Measurements from ENCODE around the gene MT3. TPM values are rescaled to one million over a fixed set of nuclear protein-coding genes. Genes with fewer than 3 reads are reported as not detected.

MT3 gene
- total RNA-seq, 1 experiment from 2014 or later, result not detected

DNA sequence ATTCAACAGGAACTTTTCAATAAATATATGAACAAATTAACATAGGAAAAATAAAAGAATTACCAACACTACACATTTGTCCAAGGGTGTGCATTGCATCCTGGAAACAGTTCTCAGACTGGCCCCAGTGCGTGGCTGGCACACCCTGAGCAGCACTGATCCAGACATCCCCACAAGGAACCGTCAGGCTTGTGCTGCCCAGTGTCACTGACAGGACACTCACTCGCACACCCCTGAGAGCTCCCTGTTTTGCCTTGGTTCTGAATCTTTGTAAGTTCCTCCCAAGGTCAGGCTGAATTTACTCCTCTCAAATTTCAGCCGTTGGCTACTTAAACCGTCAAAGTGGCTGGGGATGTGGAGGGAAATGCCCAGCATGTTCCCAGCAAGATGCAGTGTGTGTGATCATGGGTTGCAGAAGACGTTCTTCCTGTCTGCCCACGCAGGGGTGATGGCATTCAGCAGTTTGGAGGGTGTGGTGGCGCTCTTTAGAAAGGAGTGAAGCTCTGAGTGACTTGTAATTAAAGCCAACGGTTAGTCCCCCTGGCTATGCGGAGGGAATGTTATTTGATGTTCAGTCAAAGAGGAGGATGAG, 20.8 kb downstream of the MT3 start:
- DNase-seq (ENCODE audit: low read depth, low spot score), result no peak
- H3K36me3 ChIP-seq (ENCODE audit: control insufficient read depth, insufficient read depth, low read length), result peaks cover 3% of the 10 kb centered on the region; the same call in 1 of the 2 replicates
- TF ChIP-seq POLR2AphosphoS5 (IDR thresholded peaks at IDR 0.05; ENCODE audit: low read depth, low read length), result peak; percentile 53; the same call in 1 of the 2 replicates
- TF ChIP-seq TCF7L2 (IDR thresholded peaks at IDR 0.05; ENCODE audit: low read depth, low read length), result no peak
- TF ChIP-seq SIN3A (IDR thresholded peaks at IDR 0.05; ENCODE audit: borderline replicate concordance, insufficient read depth, low read depth, low read length), result peak; percentile 69; the same call in 1 of the 2 replicates
- TF ChIP-seq, protein P1, sequence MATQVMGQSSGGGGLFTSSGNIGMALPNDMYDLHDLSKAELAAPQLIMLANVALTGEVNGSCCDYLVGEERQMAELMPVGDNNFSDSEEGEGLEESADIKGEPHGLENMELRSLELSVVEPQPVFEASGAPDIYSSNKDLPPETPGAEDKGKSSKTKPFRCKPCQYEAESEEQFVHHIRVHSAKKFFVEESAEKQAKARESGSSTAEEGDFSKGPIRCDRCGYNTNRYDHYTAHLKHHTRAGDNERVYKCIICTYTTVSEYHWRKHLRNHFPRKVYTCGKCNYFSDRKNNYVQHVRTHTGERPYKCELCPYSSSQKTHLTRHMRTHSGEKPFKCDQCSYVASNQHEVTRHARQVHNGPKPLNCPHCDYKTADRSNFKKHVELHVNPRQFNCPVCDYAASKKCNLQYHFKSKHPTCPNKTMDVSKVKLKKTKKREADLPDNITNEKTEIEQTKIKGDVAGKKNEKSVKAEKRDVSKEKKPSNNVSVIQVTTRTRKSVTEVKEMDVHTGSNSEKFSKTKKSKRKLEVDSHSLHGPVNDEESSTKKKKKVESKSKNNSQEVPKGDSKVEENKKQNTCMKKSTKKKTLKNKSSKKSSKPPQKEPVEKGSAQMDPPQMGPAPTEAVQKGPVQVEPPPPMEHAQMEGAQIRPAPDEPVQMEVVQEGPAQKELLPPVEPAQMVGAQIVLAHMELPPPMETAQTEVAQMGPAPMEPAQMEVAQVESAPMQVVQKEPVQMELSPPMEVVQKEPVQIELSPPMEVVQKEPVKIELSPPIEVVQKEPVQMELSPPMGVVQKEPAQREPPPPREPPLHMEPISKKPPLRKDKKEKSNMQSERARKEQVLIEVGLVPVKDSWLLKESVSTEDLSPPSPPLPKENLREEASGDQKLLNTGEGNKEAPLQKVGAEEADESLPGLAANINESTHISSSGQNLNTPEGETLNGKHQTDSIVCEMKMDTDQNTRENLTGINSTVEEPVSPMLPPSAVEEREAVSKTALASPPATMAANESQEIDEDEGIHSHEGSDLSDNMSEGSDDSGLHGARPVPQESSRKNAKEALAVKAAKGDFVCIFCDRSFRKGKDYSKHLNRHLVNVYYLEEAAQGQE (IDR thresholded peaks at IDR 0.05; ENCODE audit: insufficient read depth in 1 of 2, low read depth in 2 of 2, low read length in 1 of 2), result no peak
- TF ChIP-seq, protein P2, sequence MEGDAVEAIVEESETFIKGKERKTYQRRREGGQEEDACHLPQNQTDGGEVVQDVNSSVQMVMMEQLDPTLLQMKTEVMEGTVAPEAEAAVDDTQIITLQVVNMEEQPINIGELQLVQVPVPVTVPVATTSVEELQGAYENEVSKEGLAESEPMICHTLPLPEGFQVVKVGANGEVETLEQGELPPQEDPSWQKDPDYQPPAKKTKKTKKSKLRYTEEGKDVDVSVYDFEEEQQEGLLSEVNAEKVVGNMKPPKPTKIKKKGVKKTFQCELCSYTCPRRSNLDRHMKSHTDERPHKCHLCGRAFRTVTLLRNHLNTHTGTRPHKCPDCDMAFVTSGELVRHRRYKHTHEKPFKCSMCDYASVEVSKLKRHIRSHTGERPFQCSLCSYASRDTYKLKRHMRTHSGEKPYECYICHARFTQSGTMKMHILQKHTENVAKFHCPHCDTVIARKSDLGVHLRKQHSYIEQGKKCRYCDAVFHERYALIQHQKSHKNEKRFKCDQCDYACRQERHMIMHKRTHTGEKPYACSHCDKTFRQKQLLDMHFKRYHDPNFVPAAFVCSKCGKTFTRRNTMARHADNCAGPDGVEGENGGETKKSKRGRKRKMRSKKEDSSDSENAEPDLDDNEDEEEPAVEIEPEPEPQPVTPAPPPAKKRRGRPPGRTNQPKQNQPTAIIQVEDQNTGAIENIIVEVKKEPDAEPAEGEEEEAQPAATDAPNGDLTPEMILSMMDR (IDR thresholded peaks at IDR 0.05), result no peak
- ChIA-PET CTCF (no interaction called here), POLR2A (no interaction called here)
- peak; percentile 33 for ATAC-seq
- H3K9me3 ChIP-seq (ENCODE audit: control insufficient read depth, insufficient read depth, low read depth, low read length), result no peaks in the 10 kb centered on the region
- no peaks in the 10 kb centered on the region for H3K27me3 ChIP-seq (ENCODE audit: control insufficient read depth, insufficient read depth, low read length)
- peaks cover 70% of the 10 kb centered on the region for H3K4me1 ChIP-seq (ENCODE audit: control insufficient read depth, insufficient read depth, low read length)
- in situ Hi-C loops (cut with HindIII; ENCODE audit: low pct_unique_long_range_greater_than_20kb, low sequenced_read_pairs), result no loop called here
- no TSS peak for BruUV-seq (replicated peaks)
- H3K4me3 ChIP-seq (ENCODE audit: low read depth in 2 of 2, low read length in 2 of 2), result peak overlapping the region; percentile 78 to 87
- intact Hi-C loops (cut with micrococcal nuclease; ENCODE audit: unreplicated experiment), result no loop called here
- peak overlapping the region; percentile 94 for H3K27ac ChIP-seq (ENCODE audit: low read length)

- ChIA-PET CTCF (no interaction called here), POLR2A (no interaction called here)
- H3K9me3 ChIP-seq (ENCODE audit: control insufficient read depth, insufficient read depth, low read depth, low read length), result no peaks in the 10 kb centered on the region
- DNase-seq (ENCODE audit: low read depth, low spot score), result no peak
- H3K4me3 ChIP-seq (ENCODE audit: low read depth in 2 of 2, low read length in 2 of 2), result peak overlapping the region in 1 of 2 experiments; percentile 87; a peak in 2 of 4 replicates
- TF ChIP-seq, protein P2 (IDR thresholded peaks at IDR 0.05), result no peak
- TF ChIP-seq, protein P1 (IDR thresholded peaks at IDR 0.05; ENCODE audit: insufficient read depth in 1 of 2, low read depth in 2 of 2, low read length in 1 of 2), result no peak
- no peak for TF ChIP-seq TCF7L2 (IDR thresholded peaks at IDR 0.05; ENCODE audit: low read depth, low read length)
- no peak for TF ChIP-seq SIN3A (IDR thresholded peaks at IDR 0.05; ENCODE audit: borderline replicate concordance, insufficient read depth, low read depth, low read length)
- no peak for TF ChIP-seq POLR2AphosphoS5 (IDR thresholded peaks at IDR 0.05; ENCODE audit: low read depth, low read length)
- peaks cover 3% of the 10 kb centered on the region; the same call in 1 of the 2 replicates for H3K36me3 ChIP-seq (ENCODE audit: control insufficient read depth, insufficient read depth, low read length)
- BruUV-seq (replicated peaks), result no TSS peak
- H3K27me3 ChIP-seq (ENCODE audit: control insufficient read depth, insufficient read depth, low read length), result no peaks in the 10 kb centered on the region
- peaks cover 69% of the 10 kb centered on the region for H3K4me1 ChIP-seq (ENCODE audit: control insufficient read depth, insufficient read depth, low read length)
- in situ Hi-C loops (cut with HindIII; ENCODE audit: low pct_unique_long_range_greater_than_20kb, low sequenced_read_pairs), result no loop called here
- intact Hi-C loops (cut with micrococcal nuclease; ENCODE audit: unreplicated experiment), result no loop called here
- ATAC-seq, result no peak
- H3K27ac ChIP-seq (ENCODE audit: low read length), result peak overlapping the region; percentile 94
Measured at GRCh38 chr16:56610609-56611111, 21.3 kb downstream of the MT3 start.

All from Panc1 (cell line).